ENCODE data around the gene SLC11A1.
A peak's percentile ranks its signal among the peaks of the same experiment; 100 is the strongest.

The SLC11A1 gene

DNA sequence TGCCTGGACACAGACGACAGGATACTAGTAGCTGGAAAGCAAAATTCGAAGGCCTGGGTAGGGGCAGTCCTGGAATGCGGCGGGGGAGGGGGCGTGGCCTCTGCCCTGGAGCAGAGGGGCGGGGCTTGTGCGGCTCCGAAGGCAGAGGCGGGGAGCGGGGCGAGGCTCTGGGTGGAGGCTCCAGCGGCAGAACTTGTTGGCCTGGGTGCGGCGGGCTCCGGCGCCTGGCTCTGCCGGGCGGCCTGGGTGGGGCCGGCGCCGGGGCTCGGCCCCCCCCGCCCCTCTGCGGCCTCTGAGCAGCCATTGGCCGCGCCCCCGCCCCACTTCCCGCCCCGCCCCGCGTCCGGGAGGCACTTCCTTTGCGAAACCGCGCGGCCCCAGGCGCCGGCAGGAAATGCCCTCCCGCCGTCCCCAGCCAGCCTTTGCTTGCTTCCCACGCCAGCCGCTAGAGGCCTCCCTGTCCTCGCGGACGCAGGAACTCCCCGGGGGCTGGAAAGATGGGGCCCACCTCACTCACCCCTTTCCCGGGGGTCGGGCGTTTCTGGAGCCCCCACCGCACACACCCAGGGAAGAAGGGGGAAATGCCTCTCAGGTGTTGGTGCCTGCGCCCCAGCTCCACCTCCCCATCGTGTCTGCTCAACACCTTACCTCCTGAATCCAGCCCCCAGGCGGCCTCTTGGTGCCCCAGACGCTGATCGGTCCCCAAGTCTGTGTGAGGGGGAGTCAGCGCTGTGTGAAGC lies 24.3 kb downstream of the SLC11A1 start:
- peak; percentile 95 for DNase-seq

DNA sequence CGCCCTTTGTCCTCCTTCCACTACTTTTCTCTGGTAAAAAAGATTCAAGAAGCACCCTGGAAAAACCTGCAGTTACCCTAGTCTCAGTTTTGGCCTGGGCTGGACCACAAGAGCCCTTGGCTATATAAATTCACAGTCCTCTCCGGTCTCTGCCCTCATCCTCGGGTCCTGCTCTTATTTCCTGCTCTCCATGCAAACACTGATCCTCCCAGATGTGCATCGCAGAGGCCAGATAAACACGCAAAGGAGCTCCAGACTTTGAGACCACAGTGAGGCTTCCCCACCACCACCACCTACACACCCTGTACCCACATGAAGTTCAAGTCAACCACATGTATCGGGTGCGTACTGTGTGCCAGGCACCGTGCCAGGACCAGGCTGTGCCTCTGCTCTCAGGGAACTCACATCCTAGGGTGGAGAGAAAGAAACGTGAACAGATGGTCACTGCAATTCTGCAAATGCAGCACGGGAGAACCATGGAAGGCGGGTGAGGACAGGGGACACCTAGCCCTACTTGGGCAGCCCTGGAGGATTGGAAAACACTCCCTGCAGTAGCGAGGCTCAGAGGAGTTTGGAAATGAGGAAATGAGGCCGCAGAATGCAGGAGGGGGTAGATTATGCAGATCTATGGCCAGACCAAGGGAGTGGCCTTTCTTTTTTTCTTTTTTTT lies 25.0 kb downstream of the SLC11A1 start:
- DNase-seq: peak; percentile 75

DNA sequence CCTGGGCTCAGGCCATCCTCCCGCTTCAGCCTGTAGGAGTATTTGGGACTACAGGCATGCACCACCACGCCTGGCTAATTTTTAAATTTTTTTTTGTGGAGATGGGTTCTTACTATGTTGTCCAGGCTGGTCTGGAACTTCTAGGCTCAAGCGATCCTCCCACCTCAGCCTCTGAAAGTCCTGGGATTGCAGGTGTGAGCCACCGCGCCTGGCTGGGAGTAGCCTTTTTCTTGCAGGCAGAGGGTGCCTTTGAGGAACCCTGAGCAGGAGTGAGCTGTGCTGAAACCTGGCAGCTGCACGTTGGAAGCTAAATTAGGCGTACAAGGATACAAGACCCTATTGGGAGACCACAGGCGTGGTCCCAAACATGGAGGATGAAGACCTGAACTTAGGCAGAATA lies 25.6 kb downstream of the SLC11A1 start:
- DNase-seq: no peak

DNA sequence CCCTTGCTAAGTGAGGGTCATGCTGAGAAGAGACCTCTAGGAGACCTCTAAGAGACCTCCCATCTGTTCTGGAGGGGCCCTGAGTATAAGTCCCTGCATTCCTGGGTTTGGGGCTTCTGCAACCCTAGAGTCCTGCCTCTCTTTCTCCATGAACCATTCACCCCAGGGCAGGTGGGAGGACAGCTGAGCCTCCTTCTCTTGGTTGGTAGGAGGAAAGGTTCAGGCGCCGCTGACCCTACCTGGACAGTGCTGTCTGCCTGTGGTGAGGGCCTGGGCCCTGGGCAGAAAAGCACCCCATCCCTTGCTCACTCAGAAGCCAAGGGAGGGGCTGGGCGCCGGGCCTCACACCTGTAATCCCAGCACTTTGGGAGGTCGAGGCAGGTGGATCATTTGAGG lies 36.2 kb downstream of the SLC11A1 start:
- DNase-seq: no peak

DNA sequence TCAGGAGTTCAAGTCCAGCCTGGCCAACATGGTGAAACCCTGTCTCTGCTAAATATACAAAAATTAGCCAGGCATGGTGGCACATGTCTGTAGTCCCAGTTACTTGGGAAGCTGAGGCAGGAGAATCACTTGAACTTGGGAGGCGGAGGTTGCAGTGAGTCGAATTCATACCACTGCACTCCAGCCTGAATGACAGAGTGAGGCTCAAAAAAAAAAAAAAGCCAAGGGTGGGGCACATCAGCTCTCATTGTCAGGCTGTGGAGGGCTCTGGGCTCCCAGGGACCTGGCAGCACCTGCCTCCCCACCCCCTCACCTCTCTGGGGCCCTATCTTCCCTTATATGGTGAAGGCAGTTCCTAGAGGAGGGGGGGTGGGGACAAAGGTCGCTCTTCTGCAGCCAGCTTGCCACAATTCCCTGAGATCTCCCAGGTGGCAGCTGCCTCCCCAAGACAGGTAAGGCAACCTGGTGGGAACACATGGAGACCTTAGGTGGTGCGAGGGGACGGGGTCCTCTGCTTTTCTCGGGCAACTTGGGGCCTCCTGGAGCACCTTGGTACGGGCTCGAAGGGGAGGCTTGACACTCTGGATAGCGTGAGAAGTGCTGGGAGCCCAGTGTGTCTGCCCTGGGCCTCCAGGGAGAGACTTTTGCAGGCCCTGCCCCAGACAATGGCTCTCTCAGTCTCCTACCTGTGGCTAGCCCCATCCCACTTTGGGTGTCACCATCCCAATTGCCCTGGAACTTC lies 36.8 kb downstream of the SLC11A1 start, which contains the start of gene VIL1:
Gene VIL1 (plus strand): TSS at position 407 of the 742 bp plus-strand sequence. CDS start 4,656 bp downstream, outside the sequence.
- DNase-seq: no peak

DNA sequence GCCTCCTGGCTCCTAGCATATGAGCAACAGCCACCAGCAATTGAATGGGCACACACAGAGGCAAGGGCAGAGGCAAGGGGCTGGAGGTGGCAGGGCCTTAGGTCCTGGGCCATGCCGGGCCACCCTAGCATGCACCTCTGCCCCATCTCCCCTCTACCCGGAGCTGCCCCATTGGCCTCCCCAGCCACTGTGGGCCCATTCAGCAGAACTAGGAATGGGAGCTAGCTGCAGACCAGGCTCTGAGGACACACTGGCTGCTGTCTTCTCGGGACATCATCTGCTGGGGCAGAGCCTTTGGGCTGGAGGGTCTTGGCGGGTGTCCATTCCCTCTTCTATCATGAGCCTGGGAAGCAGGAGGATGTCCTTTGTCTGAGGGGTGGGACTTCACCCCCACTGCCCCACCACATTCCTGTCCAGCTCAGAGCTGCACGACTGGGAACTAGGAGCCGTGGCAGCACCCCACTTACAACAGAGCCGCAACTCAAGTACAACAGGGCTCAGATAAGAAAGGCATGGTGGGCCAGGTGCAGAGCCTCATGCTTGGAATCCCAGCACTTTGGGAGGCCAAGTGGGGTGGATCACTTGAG lies 37.6 kb downstream of the SLC11A1 start:
- DNase-seq: no peak

DNA sequence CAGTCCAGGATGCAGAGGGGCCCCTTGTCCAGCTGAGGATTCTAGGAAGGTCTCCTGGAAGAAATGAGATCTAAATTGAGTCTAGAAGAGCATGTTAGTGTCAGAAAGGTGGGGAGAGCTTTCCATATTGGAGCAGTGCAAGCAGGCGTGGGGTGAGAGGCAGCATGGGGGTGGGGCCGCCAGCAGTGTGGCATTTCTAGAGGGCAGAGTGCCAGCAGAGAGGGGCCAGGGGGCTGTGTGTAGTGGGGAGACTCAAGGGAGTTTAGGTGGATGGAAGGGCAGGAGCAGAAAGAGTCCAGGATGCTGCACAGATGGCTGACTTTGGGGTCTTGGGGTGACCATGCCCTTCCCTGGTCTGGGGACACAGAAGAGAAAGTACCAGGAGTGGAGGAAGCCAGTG lies 39.0 kb downstream of the SLC11A1 start:
- DNase-seq: no peak

DNA sequence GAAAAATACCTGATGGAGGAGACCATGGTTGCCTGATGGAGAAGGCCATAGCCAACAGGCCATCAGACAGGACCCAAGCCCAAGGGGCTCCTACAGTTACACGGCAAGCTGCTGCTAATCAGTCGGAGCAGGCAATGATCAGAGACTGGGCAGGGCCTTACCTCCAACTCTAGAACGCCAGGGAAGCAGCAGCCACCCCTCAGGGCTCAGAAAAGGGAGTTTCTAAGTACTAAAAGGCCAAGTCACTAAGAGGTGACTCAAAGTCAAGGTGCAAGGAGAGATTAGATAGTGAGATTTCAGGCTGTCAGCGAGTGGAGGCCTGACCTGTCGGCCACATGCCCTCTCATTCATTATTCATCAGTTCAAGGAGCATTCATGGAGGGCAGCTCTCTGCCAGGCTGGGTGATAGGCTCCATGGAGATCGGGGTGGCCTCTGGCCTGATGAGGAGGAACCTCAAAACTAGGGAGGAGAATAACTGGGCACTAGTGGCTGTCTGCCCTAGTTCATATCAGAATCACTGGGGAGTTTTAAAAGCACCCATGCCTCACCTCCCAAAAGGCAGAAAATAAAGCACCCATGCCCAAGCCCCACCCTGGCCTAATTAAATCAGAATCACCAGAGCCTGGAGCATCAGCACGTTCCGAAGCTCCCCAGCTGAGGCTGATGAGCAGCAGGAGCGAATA lies 40.5 kb downstream of the SLC11A1 start:
- no peak for DNase-seq

DNA sequence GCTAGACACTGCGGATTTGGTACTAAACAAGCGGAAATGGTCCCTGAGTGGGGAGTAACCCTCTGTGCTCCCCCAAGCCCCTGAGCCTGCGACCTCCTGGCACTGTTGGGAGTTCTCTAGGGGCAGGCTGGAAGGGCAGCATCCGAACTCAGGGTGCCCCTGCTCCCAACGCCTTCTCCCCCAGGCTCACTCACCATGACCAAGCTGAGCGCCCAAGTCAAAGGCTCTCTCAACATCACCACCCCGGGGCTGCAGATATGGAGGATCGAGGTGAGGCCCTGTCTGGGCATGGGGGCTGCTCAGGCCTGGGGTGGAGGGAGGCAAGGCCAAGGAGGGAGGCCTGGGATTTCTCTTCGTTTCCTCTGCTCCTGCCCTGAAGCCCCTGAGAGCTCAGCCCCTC lies 41.5 kb downstream of the SLC11A1 start:
- no peak for DNase-seq

DNA sequence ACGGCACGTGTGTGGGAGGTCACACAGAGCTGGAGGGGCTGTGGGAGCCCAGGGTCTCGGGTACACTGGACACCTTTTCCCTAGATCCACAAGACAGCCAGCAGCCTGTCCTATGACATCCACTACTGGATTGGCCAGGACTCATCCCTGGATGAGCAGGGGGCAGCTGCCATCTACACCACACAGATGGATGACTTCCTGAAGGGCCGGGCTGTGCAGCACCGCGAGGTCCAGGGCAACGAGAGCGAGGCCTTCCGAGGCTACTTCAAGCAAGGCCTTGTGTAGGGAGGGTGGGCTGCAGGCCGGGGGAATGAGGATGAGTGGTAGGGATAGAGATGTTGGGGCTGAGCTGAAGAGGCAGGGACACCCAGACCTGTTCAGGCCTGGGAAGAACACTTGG lies 43.5 kb downstream of the SLC11A1 start:
- DNase-seq: no peak

DNA sequence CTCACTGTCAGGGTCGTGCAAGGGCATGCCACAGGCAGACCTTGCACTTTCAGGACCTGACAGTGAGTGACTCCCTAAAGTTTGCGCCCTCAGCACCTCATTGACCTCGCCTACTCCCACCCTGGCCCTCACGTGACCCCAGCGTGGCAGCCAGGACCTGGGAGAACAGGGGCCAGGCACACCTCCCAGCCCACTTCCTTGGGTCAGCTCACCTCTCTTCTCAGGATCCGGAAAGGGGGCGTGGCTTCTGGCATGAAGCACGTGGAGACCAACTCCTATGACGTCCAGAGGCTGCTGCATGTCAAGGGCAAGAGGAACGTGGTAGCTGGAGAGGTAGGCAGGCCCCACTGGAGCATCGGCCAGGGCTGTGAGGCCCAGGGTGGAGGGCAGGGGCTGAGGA lies 45.7 kb downstream of the SLC11A1 start:
- no peak for DNase-seq

DNA sequence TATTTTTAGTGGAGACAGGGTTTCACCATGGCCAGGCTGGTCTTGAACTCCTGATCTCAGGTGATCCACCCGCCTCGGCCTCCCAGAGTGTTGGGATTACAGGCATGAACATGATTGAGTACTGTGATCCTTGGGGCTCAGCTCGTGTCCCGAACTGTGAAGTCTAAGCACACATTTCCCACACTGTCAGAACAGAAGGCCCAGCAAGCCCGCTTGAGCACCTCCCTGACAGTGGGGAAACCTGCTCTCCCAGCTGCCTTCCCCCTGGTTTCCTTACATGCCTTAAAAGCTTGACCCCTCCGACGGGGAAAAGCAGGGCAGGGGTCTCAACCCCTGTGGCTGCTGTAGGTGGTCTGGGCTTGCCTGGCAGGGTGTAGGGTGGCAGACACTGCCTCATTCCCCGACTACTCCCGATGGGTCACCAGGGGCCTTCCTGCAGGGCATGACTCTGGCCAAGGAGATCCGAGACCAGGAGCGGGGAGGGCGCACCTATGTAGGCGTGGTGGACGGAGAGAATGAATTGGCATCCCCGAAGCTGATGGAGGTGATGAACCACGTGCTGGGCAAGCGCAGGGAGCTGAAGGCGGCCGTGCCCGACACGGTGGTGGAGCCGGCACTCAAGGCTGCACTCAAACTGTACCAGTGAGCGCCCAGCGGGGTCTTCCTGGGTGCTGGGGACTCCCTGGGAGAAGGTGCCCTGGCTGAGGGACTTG lies 46.9 kb downstream of the SLC11A1 start:
- DNase-seq: no peak

DNA sequence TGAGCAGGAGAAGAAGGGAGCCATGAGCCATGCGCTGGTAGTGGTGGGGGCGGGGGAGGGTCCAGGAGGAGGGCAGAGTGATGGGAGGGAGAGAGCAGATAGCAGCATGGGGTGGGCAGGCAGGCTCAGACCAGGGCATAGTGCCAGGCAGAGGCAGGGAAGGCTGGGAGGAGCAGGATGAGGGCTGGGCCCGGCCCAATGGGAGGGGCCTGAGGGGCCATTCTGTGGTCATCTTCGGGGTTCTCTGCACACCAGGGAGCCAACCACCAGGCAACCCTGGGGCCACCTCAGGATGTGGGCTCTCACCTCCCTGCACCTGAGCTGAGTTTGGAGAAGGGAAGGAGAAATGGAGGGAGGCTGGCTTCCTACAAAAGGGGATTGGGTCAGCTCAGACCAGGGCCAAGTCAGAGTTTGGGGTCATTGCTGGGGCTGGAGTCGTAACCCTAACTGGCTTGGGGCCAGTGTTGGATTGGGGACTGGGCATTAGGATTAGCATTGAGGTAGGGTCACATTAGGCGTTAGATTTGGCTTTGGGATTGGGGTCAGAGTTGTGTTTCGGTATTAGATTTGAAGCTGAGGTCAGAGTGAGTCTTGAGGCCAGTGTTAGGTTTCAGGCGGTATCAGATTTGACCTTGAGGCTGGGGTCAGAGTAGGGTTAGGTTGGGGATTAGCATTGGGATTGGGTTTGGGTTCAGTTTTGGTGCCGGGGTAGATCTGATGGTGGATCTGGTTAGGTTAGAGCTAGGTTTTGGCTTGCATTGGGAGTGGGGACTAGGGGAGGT lies 48.0 kb downstream of the SLC11A1 start:
- DNase-seq: no peak

DNA sequence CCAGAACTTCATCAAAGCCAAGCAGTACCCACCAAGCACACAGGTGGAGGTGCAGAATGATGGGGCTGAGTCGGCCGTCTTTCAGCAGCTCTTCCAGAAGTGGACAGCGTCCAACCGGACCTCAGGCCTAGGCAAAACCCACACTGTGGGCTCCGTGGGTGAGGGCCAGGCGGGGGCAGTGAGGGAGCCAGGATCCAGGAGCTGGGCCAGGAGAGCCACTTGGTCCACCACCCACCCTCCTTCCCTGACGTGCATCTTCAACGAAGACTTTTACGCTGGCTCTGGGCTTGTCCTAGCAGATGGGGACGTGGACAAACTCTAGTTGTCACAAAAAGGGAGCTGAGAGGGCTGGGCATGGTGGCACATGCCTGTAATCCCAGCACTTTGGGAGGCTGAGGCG lies 48.6 kb downstream of the SLC11A1 start:
- no peak for DNase-seq

DNA sequence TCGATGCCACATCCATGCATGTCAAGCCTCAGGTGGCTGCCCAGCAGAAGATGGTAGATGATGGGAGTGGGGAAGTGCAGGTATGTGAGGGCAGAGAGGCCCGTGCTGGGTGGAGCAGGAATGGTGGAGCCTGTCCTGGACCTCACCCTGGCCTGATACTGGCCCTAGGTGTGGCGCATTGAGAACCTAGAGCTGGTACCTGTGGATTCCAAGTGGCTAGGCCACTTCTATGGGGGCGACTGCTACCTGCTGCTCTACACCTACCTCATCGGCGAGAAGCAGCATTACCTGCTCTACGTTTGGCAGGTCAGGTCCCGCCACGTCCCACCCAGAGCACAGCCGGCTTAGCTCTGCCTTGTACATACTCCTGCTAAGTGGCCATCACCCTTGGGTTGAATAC lies 49.8 kb downstream of the SLC11A1 start:
- DNase-seq: no peak

DNA sequence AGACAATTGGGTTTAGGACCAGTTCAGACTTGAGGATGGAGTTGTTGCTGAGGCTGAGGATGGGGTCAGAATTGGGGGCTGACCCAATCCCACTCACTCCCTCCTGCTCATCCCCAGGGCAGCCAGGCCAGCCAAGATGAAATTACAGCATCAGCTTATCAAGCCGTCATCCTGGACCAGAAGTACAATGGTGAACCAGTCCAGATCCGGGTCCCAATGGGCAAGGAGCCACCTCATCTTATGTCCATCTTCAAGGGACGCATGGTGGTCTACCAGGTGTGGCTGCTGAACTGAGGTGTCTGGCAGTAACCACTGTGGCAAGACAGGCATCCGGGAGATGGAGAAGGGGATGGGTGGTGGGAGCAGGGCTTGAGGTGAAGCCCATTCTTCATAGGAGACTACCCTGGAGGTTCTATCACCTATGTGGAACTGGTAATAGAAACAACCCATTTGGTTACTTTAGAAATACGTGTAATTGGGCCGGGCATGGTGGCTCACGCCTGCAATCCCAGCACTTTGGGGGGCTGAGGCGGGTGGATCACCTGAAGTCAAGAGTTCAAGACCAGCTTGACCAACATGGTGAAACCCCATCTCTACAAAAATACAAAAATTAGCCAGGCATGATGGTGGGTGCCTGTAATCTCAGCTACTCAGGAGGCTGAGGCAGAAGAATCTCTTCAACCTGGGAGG lies 50.7 kb downstream of the SLC11A1 start:
- DNase-seq: no peak

DNA sequence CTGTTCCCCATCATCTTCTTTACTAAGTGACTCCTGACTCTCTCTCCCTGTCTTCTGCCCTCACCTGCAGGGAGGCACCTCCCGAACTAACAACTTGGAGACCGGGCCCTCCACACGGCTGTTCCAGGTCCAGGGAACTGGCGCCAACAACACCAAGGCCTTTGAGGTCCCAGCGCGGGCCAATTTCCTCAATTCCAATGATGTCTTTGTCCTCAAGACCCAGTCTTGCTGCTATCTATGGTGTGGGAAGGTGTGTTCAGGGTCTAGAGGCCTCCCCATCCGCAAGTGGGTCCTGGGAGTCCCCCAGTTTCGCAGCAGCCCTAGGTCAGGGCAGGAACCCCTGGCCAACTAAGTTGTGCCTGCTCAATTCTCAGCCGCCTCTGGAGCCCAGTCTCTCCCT lies 52.4 kb downstream of the SLC11A1 start:
- no peak for DNase-seq

DNA sequence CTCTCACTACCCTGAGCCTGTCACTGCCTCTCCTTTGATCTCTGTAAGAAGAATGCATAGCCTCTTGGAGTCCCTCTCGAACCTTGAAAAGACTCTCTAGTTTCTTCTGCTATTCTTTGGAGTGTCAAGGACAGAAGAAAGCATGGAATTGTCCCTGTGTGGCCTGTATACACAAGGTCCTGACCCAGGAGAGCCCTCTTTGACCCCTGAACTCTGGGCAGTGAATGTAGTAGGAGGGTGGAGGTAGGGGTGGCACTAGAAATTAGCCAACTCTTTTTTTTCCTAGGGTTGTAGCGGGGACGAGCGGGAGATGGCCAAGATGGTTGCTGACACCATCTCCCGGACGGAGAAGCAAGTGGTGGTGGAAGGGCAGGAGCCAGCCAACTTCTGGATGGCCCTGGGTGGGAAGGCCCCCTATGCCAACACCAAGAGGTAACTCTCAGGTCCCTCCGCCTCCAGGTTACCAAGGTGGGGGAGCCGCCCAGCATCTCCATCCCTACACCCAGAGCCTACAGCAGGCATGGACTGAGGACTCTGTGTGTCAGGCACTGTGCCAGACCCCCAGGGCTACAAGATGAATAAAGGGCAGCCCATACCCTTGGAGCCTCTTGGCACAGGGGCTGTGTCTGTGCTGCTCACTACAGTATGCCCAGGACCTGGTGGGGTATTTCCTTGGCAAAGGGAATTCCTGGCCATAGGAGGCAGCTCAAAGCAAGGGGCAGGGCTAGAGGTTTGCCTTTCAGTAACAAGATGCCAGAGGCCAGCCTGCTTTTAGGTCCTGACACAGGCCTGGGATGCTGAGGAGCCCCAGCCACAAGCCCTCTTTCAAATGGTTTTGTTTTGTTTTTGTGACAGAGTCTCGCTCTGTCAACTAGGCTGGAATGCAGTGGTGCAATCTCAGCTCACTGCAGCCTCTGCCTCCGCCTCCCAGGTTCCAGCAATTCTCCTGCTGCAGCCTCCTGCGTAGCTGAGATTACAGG lies 53.2 kb downstream of the SLC11A1 start:
- DNase-seq: no peak

DNA sequence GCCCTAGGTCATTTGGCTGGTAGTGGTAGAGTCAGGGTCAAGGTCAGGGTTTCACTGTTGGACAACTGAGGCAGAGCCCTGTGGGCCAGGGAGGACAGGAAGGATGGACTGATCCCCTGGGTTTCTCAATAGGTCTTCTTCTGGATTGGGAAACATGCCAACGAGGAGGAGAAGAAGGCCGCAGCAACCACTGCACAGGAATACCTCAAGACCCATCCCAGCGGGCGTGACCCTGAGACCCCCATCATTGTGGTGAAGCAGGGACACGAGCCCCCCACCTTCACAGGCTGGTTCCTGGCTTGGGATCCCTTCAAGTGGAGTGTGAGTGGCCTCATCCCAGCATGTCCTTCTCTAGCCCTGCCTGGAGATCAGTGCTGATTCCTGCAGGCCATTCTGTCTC lies 54.9 kb downstream of the SLC11A1 start:
- no peak for DNase-seq

DNA sequence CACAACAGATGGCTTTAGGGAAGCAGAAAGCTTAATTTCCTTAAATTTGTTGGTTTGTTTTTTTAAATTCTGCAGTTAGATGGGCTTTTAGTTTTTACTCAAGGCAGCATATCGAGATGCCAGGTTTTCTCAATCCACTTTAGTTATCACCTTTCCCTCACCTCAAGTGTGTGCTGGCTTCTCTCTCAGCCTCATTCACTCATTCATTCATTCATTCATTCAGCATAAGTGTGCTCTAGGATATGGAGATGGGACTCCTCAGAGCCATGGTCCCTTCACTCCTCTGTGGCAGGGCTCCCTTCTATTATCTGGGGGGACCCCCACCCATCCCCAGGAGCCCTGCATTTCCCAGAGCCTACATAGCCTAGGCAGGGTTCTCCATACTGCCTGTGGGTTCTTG lies 55.9 kb downstream of the SLC11A1 start:
- DNase-seq: no peak

Data from CD4-positive, alpha-beta T cell treated with Interleukin-12 subunit alpha and Interleukin-12 subunit beta, for 1 hour (primary cell).